GM19043 (cell line): ENCODE measurements around the gene ADAMTS14.

Experiments
- ATAC-seq: cut with Tn5 transposase; IDR thresholded peaks from one replicate; pipeline ENCODE4 v1.9.1; 2021; ENCODE audit warnings: low read depth; ENCODE audit not compliant: unreplicated experiment

The ADAMTS14 gene

DNA sequence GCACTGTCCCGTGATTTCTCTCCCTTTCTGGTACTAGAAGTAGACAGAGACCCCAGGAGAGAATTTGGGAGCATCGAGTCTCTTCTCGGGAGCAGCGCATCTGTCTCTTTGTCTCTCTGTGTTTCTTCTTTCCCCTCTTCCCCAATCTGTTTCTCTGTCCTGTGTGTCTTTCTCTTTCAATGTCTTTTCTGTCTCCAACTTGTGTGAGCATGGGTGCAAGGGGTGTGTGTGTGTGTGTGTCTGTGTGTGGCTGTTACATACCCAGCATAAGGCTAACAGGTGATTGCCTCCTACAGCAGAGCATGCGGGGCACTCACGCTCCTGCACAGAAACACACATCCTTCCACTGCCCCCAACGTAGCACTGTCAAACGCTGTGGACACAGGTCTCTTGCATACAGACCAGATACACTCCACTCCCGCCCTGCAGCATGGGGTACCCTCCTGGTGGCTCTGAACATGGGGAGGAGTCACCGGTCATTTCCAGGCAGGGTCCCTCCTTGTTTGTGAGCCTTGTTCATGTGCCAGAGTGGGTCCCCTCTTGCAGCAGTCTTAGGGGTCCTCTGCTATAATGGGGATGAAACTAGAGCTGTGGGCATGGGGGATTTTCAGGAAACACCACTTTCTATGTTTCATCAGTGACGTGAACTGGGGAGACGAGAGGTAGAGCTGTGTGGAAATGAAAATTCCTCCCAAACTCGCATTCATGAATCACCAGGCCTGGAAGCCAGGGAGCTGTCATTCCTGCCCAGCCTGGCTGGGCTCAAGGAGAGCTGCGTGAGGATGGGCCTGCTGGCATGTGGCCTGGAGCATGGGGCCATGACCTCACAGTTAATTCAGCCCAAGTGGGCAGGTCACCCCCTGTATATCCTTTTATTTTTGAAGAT, 980 bp downstream of the ADAMTS14 start:
- ATAC-seq = no peak

DNA sequence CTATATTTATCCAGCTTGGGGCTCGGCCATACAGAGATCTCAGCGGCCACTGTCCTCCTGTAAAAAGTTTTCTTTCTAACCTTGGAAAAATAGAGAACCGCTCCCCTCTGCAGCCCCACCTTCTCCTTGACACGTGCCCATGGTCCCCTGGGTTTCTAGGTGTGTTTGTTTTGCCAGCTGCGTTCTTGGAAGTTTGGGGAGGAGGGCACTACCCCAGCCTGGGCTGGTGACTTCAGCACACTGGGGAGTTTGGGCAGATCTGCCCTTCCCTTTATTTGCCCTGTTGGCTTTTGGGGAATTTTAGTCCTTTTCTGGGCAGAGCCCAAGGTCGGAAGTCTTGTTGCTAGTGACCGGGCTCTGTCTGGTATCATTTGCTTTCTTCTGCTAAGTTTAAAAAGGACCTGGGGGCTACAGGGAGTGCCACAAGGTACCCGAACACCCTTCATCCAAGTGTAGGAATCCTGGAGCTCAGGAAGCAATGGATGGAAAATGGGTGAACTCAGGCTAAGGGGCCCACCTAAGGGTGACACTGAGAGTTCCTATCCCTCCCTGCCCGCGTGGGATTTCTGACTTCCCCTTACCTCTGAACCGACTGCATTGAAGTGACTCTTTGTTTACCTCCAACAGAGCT, 1.7 kb downstream of the ADAMTS14 start:
- no peak for ATAC-seq

DNA sequence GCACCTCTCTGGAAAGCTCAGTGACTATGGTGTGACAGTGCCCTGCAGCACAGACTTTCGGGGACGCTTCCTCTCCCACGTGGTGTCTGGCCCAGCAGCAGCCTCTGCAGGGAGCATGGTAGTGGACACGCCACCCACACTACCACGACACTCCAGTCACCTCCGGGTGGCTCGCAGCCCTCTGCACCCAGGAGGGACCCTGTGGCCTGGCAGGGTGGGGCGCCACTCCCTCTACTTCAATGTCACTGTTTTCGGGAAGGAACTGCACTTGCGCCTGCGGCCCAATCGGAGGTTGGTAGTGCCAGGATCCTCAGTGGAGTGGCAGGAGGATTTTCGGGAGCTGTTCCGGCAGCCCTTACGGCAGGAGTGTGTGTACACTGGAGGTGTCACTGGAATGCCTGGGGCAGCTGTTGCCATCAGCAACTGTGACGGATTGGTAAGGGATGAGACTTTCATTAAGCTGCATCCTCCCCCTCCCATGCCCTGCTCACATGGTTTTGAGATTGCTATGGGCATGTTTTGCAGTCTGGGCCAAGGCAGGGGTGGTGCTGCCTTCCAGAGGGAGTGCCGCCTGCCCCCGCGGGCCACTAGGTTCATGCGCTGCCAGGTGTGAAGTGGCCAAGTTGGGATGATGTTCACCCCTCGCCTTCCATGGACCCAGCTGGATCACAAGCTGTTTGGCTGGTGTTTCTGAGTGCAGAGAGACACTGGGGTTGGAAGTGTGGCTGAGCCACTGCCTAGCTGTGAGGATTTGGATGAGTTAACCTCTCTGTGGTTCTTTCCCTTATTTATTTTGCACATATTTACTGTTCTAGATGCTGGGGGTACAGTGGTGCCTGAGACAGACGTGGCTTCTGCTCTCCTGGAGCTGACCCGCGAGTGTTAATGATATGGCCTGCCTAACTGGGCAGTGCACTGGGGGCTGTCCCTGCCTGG, 2.5 kb downstream of the ADAMTS14 start:
- no peak for ATAC-seq

DNA sequence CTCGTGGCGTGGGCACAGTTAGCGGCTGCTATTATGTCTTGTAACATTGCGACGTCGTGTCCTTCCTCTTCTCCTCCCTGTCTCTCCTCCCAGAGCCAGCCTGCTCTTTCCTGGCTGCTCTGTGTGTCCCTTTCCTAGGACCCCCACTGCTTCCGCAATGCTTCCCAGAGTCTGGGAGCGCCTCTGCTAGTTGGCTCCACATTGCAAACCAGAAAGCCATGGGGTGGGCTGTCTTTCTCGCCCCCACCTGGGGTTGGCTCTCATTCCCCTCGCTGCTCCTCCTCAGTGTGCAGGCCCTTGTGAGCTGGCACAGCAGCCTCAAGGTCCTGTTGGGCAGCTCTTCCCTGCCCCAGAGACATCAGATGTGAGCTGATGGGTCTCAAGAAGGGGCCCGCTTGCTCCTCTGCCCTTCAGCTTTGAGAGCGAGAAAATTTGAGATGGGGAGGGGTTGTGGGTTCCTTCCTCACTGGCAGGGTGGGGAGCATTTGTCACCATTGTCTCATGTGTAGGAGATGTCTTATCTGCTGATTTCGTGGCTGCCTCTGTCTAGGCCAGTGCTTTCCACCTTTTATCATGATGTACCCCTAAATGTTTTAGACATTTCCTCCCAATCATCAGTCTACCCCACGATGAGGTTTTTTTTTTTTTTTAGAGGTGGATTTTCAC, 3.3 kb downstream of the ADAMTS14 start:
- ATAC-seq = no peak

GRCh38 chr10:70676511-70676910, 4.2 kb downstream of the ADAMTS14 start:
- no peak for ATAC-seq

DNA sequence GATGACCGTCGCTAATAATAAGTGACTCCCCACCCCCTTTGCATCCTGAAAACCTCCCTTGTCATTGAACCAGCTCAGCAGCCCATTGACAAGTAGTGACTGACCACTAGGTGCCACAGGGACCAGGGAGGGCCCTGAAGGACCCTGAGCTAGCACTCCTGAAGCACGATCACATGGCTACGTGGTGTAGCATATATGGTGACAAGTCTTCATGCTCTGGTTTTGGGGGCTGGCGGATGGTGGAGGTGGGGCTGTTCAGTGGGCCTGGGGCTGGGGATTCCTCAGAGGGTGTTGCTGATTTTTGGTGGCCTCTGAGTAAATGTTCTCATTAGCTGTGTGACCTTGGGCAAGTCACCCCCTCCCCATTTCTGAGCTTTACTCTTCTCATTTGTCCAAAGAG, 4.7 kb downstream of the ADAMTS14 start:
- ATAC-seq = no peak

DNA sequence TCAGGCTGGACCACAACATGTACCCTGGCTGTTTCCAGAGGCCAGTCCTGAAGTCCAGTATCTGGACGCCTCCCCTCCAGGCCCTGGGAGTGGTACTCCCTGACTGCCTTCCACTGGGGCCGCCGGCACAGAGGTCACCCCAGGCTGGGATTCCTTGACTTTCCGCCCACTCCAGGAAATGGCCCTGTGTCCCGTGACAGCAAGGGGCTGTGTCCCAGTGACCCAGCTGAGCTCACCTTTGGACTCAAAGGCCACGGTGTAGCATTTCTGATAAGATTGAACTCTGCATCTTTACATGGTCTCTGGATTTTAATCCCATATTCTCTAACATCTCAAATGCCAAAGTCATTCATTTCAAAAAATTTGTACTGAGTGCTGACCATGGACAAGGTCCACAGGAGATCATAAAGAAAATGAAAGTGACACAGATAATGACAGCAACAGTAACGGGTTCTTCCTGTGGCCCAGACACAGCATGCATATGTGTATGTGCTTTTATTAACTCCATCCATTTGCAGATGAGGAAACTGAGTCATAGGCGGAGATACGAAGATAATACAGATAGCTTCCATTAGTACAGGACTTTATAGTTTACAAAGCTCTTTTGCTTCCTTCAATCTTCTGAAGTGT, 5.4 kb downstream of the ADAMTS14 start:
- no peak for ATAC-seq

GRCh38 chr10:70678250-70678635, 5.9 kb downstream of the ADAMTS14 start:
- ATAC-seq = no peak

GRCh38 chr10:70678757-70679489, 6.6 kb downstream of the ADAMTS14 start:
- no peak for ATAC-seq

GRCh38 chr10:70679498-70679897, 7.2 kb downstream of the ADAMTS14 start:
- ATAC-seq = no peak

GRCh38 chr10:70680899-70681730, 8.8 kb downstream of the ADAMTS14 start:
- ATAC-seq = no peak

DNA sequence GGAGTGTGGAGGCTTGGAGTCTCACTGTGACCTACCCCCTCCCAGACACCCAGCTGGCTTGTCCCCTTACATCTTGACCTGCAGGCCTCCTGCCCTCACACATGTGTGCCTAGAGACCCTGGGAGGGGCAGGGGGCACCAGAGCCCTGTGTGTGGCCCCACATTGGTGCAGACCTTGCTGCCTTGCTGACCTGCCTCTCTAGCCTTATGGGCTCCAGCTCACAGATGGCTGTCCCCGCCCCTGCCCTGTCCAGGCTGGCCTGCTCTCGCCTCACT, 9.4 kb downstream of the ADAMTS14 start:
- ATAC-seq = no peak

GRCh38 chr10:70682920-70683600, 10.8 kb downstream of the ADAMTS14 start:
- ATAC-seq = no peak

DNA sequence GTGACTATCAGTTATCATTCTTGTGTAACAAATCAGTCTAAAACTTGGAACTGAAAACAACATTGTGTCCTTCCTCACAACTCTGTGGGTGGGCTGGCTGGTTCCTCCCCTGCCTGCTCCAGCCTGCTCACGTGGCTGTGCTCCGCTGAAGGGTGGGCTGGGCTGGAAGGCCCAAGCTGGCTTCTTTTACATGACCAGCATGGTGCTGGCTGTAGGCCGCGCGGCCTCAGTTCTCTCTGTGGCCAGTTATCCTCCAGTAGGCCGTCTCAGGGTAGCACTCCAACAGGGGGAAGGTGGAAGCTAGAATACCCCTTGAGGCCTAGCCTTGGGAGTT, 11.3 kb downstream of the ADAMTS14 start:
- no peak for ATAC-seq

- no peak for ATAC-seq
Measured at GRCh38 chr10:70683940-70684339, 11.6 kb downstream of the ADAMTS14 start.

GRCh38 chr10:70684374-70684773, 12.1 kb downstream of the ADAMTS14 start:
- ATAC-seq = no peak

DNA sequence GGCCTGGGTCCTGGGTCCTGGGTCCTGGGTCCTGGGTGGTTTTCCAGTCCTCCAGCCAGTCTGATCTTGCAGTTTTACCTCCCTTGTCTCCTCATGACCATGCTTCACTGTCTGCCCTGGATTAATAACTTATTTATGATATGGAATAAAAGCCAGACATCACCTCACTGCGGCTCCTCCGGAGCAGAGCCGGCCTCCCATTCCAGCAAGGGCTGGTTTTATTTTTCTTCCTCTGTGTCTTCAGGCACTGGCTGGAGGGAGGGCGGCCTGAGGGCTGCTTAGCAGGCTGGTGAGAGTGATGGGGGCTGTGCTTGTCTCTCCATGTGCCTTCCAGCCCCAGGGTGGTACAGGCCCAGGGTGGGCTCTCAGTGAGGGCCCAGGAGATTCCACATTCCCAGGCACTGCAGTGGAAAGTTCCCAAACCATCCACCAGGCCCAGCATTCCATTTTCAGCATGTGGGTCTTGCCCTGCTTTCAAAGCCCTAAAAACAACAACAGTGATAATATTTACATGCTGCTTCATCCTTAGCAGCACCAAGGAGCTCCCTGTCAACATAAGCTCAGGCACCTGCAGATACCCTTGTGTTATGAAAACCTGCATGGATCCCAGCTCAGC, 12.6 kb downstream of the ADAMTS14 start:
- no peak for ATAC-seq

- ATAC-seq = no peak
Measured at GRCh38 chr10:70685455-70685911, 13.2 kb downstream of the ADAMTS14 start.
